VCaP (cell line): ENCODE results near the gene CKB.

Experiments
- H3K27ac ChIP-seq: fragments of 450-650 bp; 2 replicates; pipeline ENCODE4 v1.5.1; 2017
- CTCF ChIP-seq: fragments of 450-650 bp; conservative IDR thresholded peaks from 2 replicates; pipeline ENCODE4 v1.5.1; 2017; ENCODE audit warnings: mild to moderate bottlenecking, moderate library complexity

The CKB gene

GRCh38 chr14:103538291-103539055 is 15.8 kb upstream of the CKB start:
- no peak overlapping the region for H3K27ac ChIP-seq
- no peak for TF ChIP-seq CTCF

DNA sequence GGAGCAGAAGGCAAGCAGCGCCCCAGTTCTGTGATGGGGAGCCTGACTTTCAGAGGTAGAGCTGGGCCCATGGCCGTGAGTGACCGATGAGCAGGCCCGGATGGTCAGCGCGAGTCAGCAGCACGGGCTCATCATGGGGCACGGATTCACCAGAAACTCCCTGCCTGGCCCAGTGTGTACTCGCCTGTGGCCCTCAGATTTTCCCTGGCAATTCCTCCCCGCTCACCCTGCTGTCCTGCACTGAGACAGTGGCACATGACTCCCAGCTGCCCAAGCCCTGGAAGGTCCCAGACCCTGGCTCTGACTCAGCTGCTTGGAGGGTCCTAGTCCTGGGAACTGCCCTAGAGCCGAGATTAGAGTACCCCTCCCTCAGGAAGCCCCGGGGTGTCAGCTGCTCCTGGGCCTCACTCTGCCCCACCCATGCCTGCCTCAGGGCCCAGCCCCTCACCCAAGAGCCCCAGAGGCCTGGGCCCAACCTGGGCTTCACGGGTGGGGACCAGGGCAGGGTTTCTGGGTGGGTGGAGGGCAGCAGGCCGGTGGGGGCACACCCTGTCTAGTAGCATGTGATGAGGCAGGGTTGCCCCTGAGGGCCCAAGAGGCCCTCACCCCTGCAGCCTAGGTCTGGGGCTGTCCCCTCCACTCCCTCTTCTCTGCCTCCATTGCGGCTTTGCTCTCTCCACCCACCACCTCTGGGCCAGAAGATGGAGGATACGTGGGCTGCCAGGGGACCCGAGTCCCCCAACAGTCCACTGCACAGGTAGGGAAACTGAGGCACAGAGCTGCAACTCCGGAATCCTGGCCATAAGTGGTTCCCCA is 14.8 kb upstream of the CKB start:
- TF ChIP-seq CTCF: no peak
- no peak overlapping the region for H3K27ac ChIP-seq

DNA sequence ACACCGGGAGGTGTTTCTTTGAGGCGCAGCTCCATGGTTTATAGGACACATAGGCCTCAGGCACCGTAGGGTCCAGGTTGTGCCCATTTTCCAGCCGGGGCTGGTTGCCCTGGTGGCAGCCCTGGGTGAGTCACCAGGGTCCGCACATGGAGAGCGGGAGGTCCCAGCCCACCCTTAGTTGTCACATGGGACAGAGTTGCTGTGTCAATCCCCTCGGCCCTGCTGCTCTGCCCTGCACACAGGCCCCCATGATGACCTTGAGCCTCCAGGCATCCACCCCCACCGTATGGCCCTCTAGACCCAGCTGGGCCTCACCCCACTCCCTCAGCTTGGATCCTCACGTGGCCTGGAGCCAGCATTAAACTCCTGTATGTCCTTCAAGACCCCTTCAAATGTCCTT is 14.1 kb upstream of the CKB start:
- H3K27ac ChIP-seq: no peak overlapping the region
- no peak for TF ChIP-seq CTCF

DNA sequence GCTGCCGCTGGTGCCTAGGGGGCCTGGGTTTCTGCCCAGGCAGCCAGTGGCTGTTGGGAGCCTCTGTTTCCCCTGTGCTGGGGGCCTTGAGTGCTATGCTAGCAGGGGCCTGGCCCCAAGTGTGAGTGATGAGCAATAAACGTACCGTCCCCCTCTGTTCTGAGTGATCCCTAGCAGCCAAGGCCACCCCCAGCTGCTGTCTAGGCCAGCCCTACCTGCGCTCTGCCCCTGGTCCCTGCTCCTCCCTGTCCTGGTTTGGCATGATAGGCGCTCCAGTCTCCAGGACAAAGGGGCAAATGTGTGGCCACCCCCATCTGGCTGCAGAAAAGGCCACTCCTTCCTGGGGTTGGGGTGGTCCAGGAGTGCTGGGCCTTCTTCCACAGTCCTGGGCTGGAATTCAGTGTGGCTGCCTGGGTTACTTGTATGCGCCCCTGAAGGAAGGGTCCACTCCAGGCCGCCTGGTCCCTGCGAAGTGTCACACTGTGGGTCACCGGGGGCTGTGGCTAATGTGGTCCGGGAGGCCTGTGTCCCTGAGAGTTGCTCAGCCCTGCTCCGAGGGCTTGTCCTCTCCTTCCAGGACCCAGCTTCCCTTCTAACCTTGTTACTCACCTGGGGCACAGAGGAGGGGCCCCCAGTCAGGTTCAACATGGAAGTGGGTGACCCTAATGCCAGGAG is 13.4 kb upstream of the CKB start:
- TF ChIP-seq CTCF: no peak
- no peak overlapping the region for H3K27ac ChIP-seq

- TF ChIP-seq CTCF: no peak
- no peak overlapping the region for H3K27ac ChIP-seq
Observed at GRCh38 chr14:103535081-103535890, 12.7 kb upstream of the CKB start.

- H3K27ac ChIP-seq: no peak overlapping the region
- no peak for TF ChIP-seq CTCF
Observed at GRCh38 chr14:103534576-103535061, 12.0 kb upstream of the CKB start.
